ENCODE data around the gene SELENBP1.

The SELENBP1 gene

DNA sequence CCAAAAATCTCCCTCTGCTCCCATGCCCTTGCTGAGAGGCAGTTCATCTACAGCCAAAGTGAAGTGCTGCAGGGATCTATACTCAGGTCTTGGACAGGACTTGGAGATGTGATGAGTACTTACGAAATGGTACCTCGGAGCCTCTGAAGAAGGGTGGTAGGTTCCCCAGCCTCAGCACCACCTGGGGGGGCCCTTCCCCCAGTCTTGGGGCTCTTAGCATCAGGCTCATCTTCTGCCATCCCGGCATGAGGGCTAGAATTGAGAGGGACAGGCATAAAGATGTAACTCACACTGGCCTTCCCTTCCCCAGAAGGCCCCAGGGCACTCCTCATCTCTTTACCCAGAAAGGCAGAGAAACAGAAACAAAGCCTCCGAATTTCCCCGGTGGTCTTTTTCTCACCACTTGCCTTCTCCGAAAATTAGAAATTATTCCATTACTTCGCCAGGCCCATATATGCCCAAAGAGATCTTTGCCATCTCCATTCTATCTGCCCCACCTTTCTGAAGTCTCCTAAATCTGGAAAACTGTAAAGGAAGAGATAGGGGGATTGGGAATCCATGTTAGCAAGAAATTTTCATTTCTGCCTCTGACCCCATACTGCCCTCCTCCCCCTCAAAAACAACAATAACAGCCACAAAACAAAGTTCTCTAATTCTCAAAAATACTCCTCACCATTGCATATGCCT lies 26.3 kb downstream of the SELENBP1 start:
- FAIRE-seq: no peak

DNA sequence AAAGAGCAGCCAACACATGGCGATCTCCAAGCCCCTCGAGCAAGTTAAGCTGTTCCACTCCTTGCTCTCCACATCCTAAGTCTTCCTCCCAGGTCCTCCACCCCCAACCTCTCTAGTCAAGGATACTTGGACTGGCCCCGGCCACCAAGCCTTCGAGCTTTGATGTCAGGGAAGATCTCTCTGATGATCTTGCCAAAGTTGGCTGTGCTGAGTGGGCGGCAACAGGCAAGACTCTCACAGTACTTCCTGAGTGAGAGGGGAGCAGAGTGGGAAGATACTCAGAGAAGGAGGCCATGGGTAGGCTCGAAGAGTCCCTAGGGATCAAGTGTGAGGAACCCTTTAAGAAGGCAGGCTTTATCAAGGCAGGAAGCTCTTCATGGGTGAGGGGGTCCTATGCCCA lies 28.2 kb downstream of the SELENBP1 start:
- FAIRE-seq: no peak
- no peak for DNase-seq (ENCODE audit: insufficient read length, low spot score)

More for the DNA sequence above, 26.3 kb downstream of the SELENBP1 start:
- DNase-seq (ENCODE audit: insufficient read length, low spot score): no peak

DNA sequence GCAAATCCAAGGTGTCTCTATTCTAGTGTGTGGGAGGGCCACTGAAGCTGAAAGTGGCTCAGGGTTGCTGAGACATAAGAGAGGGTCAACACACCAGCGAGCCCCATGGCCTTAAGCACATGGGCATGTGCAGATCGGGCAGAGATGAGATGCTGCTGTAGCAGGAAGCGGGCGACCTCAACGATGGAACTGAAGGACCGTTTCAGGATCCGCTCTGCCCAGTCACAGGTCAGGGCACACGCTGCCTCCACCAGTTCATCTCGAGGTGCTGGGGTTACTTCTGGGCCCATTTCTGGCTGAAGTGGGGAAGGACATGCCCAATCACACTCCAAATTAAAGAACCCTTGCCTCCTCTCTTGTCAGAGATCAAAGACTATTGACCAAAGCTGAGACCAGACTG lies 28.9 kb downstream of the SELENBP1 start:
- FAIRE-seq: no peak
- DNase-seq (ENCODE audit: insufficient read length, low spot score): no peak

DNA sequence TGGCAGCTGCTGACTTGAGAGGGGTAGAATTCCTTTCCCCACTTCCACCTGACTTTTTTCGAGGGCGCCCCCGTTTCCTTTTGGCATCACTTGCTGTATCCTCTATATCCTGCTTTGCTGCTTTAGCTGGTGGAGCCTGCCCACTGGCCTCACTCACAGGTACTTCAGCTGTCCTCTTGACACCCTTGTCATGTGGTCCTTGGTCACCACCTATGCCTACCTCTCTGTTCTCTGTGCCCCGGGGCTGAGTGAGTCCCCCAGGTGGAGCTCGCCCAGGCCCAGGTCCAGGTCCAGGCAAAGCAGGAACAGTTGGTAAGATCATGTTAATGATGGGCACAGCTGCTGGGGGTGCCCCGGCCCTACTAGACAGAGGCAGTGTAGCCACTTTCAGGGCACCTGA lies 29.9 kb downstream of the SELENBP1 start:
- DNase-seq (ENCODE audit: insufficient read length, low spot score) (no peak), FAIRE-seq (no peak)

DNA sequence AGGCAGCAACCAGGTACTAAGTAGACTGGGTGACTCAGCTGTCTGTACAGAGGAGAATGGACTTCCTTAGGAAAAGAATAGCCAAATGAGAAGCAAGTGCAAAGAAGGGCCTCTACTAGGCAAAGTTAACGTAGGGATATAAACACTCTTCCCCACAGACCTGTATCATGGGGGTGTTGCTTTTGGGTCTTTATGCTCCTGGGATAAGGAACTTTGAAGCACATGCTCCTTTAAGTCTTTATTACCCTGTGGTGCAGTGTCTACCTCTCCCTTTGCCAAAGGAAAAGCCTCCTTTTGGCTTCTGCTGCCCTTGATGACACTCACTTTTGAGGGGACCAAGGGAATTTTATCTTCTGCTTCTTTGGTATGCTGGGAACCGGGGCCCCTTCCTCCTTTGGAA lies 30.5 kb downstream of the SELENBP1 start:
- DNase-seq (ENCODE audit: insufficient read length, low spot score) (no peak), FAIRE-seq (no peak)

DNA sequence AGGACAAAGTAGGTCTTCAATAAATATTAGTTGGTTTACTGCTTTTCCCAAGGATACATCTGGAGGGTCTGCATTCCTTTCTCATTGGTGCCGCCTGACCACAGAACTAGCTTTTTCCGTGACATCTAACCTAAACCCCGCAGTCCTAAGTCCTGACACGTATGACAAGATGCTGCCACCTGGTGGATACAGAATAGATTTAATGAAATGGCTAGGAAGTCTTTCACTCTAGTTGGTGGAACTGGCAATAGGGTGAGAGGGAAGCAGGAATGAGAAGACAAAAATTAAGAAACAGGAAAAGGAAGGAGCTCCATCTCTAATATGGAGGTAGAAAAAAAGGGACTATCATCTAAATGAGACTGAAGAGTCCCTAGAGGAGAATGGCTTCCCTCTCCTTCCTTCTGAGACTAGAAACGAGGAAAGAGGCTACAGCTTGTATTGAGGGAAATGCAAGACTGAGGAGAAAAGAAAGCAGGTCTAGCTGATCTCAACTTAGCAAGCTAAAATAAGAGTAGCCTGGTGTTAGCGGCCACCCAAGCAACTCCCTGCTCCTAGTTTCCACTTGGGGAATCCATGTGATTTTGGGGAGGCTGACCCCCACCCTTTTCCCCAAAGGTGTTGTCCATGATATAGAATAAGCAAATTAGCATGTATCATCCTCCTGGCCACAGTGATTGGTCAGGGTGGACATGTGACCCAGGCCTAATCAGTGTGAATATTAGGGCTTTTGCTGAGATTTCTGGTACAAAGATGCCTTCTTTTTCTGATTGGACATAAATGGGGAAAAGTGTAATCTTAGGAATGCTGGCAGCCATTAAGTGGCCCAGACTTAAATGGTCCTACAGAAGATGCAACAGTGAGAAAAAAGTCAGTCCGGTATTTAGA lies 31.4 kb downstream of the SELENBP1 start:
- DNase-seq (ENCODE audit: insufficient read length, low spot score) (no peak), FAIRE-seq (peak; percentile 89)

DNA sequence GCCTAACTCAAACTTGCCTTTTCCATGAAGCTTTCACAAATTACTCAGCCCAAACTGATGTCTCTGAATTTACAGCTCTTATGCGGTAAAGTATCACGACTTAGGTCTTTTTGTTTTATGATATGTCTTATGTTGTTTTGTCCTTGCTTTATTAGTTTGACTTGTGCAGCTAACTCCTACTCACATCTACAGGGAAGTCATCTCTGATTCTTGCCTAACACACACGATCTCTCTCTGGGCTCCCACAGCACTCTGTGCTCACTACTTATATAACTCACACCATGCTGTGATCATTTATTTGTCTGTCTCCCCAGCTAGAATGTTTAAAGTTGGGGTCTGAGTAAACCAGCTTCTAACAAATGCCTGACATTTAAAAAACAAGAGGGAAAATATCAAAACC lies 35.9 kb downstream of the SELENBP1 start:
- FAIRE-seq: peak; percentile 40
- DNase-seq (ENCODE audit: insufficient read length, low spot score): no peak

DNA sequence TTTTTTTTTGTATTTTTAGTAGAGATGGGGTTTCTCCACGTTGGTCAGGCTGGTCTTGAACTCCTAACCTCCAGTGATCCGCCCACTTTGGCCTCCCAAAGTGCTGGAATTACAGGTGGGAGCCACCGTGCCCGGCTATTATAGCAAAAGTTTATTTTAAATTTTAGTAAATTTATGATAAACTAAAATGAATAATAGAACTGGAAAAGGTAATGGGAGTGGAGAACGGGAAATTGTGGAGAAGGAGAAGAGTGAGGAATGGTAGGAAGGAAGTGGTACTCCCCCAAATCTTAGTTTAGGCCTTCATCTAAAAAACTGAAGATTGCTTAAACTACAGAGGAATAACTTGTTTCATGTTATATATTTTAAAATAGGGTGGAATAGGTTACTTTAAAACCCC lies 37.7 kb downstream of the SELENBP1 start:
- FAIRE-seq: no peak
- no peak for DNase-seq (ENCODE audit: insufficient read length, low spot score)

DNA sequence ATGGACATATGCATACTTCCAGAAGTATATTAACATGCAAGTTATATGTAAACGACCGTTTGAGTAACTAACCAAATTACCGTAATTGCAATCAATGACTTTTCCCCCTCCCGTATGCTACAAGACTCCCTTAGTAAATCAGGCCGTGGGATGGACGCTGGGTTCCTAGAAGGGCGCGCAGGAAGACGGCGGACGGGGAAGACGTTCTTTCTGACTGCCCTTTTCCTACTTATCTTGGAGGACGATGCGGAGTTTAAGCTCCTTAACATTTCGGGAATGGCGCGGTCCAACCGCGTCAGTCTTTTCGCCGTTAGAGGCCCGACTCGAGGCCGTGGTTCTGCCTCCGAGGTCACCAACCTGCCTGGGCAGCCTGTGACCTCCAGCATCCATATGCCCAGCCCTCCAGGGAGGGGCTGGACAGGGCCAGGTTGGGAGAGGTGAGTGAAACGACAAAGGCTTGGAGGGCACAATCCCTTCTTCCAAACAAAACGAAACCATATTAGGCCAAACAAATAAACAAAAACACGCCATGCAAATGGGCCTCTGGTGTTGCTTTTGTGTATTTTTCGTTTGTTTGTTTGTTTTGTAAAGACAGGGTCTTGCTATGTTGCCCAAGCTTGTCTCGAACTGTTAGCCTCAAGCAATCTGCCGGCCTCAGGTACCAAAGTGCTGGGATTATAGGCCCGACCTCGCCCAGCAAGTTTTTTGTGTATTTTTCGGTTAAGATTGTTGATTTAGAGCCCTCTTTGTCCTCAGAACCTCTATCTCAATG lies 44.4 kb downstream of the SELENBP1 start:
- FAIRE-seq: peak; percentile 14
- no peak for DNase-seq (ENCODE audit: insufficient read length, low spot score)

DNA sequence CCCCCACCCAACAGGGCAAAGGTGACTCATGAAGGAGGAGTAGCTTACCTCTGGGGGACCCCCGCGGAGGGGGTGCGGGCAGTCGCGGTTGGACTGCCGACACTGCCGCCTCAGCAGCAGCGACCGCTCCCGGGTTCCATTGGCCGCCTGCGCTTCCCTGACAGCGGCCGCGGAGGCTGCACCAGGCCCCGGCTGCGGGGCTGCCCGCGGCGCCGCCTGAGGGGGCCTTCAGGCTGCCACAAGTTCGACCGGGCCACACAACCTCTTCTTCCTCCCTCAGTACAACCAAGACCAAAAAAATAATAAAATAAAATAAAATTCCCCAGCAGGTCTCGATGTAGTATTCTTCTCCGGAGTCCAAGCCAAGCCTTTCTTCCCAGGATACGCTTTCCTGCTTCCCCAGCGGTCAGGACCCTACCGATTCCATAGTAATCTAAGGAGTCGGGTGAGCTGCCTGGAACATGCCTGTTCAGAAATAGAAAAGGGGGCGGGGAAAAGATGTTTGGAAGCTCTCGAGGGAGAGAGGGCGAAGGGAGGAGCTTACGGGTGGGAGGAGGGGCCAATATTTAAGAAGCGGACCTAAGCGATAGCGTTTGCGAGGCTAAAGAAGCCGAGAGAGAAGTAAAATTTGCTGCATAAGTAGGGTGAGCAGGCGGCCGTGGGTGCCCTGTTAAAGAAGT lies 45.1 kb downstream of the SELENBP1 start, which contains the start of gene PI4KB:
TSS of gene PI4KB (minus strand) at position 194 of the 680 bp plus-strand sequence. CDS start 10,935 bp downstream, outside the sequence.
- FAIRE-seq (peak; percentile 97), DNase-seq (ENCODE audit: insufficient read length, low spot score) (peak; percentile 89)

DNA sequence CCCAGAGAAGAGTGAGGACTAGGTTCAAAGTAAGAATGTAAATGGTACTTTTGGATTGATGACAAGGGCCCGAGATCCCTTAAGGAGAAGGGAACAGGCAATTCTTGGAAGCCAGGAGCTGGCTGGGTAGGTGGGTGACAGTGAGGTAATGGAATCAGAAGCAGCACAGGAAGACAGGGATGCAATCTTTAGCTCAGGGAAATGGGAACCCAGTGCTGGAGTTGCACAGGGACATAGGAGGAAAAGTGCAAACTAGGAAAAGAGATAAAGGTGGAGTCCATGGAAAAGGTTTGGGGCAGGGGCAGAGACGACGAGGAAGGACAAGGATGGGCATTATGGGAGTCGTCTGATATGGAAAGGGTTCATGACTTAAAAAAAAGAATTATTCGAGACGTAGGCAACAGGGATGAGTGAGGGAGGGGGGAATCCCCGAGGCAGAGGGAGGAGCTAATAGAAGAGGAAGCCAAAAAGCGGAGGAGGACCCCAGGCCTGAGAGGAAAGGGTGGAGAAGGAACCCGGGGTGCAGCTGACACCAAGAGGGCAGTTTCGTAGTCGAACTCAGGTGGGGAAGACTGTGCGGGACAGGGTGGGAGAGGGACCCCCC lies 45.8 kb downstream of the SELENBP1 start:
- DNase-seq (ENCODE audit: insufficient read length, low spot score) (peak; percentile 68), FAIRE-seq (peak; percentile 89)

DNA sequence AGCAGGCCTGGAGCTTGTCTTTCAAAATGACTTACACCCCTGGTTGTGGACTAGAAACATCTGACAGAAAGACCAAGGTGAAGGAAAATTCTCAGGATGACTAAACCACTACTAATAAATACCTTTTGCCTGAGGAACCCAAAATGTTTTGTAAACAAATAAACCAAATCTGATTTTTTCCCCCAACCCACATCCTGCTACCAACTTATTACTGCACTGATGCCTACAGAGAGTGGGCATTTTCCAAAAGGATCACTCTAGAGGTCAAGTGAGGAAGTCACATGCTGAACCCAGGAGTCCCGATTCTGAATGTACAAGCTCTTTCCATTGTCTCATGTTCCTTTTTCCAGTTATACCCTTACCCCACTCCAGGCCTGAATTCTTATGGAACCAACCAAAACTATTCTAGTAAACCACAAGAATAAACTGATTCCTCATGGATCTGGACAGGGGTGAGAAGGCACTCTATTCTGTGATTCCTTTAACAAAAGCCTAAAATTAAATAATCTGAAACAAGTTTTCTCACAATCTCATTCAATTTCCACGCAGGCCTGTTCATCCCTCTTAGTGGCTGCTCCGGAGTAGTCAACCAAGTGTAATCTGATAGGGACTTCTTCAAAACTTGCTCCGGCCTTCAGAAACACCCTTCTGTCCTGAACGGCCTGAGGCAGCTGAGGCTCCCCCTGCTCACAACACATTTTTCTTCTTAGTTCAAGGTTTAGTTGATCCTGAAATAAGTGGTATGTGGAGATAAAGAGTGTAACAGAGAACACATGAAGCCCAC lies 46.7 kb downstream of the SELENBP1 start:
- peak; percentile 11 for FAIRE-seq

DNA sequence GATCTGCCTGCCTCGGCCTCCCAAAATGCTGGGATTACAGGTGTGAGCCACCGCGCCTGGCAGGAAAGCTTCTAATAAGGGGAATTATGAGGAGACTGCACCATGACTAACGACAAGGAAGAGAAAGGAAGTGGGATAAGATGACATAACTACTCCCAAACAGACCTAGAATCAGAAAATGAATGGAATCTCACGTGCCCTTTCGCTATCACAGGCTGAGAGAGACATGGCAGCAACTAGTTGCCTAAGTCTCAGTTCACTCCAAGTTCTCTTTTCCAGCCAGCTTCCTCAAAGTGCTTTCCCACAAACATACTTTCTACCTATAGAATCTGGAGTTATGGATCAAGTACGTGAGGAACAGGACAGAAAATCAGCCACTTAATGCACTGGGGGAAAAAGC lies 47.3 kb downstream of the SELENBP1 start:
- FAIRE-seq (no peak), DNase-seq (ENCODE audit: insufficient read length, low spot score) (no peak)

More for the DNA sequence above, 46.7 kb downstream of the SELENBP1 start:
- DNase-seq (ENCODE audit: insufficient read length, low spot score): no peak

DNA sequence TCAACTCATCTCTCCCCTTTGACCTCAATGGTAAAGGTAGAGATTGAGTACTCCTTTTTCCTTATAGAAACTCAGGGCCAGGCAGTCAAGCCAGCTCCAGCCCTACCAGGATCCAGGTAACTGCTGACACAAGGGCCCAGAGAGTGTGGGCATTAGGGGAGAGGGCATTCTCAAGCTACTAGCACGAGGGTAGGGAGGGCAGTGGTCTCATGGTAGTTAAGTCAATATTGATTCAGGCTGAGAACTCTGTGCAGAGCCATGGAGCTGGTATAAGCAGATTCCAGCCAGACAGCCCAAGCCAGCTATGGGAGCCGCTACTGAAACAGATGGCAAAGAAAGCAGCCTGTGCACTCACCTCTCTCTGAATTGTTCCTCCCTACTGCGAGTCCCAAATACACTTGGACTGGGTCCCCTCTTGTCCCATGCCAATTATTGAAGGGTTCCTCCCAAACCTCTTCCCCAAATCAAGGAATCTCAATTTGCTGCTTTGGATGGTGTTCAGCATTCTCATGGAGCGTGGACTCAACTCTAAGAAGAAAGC lies 48.0 kb downstream of the SELENBP1 start:
- no peak for DNase-seq (ENCODE audit: insufficient read length, low spot score)
- FAIRE-seq: no peak

DNA sequence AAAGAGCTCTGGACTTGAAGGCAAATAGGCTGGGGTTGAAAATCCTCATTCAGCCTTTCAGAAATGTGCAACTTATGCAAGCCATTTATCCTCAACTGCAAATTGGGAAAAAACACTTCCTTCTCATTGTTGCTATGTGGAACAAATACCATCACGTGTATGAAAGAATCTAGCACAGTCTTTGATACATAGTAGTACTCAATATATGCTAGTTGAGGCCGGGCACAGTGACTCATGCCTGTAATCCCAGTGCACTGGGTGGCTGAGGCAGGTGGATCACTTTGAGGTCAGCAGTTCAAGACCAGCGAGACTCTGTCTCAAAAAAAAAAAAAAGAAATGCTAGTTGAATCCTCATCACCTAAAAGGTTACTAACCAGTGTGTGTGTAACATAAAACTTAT lies 53.5 kb downstream of the SELENBP1 start:
- DNase-seq (ENCODE audit: insufficient read length, low spot score): no peak
- FAIRE-seq: no peak

DNA sequence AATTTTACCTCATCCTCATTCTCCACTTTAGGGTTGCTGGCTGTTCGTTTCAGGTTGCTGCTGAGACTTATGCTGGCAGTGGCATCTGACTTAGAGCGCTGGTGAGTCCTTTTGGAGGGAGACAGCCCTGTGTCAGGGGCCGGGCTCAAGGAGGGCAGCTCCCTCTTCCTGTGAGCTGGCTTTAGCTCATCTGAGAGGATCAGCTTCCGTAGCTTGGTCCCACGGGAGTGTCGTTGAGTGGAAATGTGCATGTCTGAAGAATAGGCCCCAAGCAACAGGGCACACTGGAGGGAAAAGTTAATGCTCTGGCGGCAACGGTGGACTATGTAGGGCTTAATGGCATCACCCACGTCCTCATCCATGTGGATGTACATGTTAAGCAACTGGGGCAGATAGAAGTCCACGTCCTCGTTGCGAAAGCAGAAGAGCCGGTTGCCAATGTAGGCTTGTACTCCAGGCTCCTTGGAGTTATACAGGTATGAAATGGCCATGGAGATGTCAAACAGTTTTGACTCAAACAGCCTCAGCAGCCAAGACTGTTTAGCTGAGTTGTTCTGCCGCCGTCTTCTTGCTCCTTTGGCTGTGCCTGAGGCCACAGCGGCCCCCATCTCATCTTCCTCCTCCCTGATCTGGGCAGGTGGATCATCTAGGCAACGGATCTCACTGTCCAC lies 56.8 kb downstream of the SELENBP1 start:
- FAIRE-seq (no peak), DNase-seq (ENCODE audit: insufficient read length, low spot score) (no peak)

Measured in GM19239 (cell line).